ENCODE results near the gene RNF213. TPM values are rescaled to one million over a fixed set of nuclear protein-coding genes. Genes with fewer than 3 reads are reported as not detected.

The RNF213 gene
- total and polyA plus RNA-seq, 12 donors: 51.1 to 182 (median 122) TPM

DNA sequence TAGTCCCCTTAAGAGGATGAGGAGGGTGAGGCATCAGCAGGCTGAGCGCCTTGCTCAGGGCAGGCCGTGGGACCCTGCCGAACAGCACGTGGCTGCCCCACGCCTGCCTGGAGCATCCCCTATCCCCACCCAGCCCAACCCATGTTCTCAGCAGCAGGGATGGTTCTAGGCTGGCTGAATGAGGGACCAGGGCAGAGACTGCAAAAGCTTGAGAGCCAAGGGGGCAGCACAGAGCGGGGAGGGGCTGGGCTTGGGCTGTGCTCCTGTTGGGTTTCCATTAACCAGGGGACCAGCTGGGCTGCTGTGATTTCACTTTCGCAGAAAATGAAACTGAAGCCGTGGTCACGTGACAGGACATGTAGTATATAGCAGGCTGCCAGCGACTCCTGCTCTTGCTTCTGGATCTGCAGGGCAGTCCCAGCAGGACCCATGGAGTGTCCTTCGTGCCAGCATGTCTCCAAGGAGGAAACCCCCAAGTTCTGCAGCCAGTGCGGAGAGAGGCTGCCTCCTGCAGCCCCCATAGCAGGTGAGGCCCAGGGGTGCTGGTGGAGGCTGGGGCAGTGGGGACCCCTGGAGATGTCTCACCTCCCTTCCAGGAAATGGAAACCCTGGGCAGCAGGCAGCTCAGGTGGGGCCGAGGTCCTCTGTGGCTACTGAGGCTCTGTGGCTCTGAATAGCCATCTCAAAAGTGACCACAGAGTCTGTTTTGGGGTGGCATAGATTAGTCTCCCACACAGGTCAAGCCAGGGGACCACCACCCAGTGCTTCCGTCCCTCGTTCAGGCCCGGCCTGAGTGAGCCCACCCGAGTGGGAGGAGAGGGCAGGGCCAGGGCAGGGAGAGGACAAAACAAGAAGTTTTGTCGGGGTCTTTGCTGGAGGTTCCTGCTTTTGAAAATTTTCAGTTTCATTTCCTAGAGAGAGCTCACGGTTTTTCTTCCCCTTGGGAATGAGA lies 2.9 kb downstream of the RNF213 start:
- intact Hi-C loops (cut with DNase I): no loop called here

DNA sequence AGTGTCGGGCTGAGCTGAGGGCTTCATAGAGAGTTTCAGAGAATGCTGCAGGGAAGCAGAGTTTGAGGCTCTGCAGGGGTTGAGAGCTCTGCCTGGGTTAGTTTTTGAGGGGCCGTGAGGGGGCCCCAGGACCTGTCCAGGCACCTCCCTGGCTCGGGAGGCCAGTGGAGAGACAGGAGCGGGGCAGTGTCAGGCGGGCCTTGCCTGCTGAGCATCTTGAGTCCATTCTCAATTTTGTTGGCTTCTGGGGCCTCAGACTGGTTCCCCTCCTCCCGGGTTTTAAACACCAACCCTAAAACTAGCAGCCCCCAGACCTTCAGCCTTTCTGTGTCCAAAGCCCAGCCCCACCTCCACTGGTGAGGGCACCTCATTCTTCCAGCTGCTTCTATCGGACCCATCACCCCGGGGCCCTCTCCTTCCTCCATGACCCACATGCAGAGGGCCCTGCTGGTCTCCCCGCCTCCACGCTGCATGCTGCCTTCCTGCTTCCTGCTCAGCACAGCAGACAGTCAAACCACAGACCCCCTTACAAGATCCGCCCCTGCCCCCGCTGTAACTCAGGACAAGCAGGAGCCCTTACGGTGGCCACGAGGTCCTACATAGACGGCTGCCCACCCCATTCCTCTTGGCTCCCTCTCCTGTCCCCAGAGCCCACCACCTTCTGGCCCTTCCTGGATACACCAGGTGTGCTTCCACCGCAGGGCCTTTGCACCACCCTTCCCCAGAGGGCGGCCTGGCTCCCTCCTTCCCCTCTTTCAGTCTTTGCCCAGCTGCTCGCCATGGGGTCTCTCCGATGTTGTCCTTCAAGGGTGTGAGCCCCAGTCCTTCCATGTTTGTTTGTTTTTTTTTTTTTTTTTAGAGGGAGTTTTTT lies 3.8 kb downstream of the RNF213 start:
- no peaks in the 10 kb centered on the region for H3K9me3 ChIP-seq (replicated peaks in 1 of 3)
- TF ChIP-seq, protein P1, sequence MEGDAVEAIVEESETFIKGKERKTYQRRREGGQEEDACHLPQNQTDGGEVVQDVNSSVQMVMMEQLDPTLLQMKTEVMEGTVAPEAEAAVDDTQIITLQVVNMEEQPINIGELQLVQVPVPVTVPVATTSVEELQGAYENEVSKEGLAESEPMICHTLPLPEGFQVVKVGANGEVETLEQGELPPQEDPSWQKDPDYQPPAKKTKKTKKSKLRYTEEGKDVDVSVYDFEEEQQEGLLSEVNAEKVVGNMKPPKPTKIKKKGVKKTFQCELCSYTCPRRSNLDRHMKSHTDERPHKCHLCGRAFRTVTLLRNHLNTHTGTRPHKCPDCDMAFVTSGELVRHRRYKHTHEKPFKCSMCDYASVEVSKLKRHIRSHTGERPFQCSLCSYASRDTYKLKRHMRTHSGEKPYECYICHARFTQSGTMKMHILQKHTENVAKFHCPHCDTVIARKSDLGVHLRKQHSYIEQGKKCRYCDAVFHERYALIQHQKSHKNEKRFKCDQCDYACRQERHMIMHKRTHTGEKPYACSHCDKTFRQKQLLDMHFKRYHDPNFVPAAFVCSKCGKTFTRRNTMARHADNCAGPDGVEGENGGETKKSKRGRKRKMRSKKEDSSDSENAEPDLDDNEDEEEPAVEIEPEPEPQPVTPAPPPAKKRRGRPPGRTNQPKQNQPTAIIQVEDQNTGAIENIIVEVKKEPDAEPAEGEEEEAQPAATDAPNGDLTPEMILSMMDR (IDR thresholded peaks at IDR 0.05): no peak
- TF ChIP-seq POLR2A (IDR thresholded peaks at IDR 0.05): no peak
- peaks cover 23 to 40% of the 10 kb centered on the region in 2 donors for H3K4me1 ChIP-seq (replicated peaks in 1 of 2)
- H3K27me3 ChIP-seq: no peaks in the 10 kb centered on the region
- DNase-seq: no peak
- 66 to 78% (median 75%) methylated on average over 13 to 19 of the region's 19 CpGs for WGBS, 4 donors
- H3K4me3 ChIP-seq: peak overlapping the region in 1 of 4 donors; percentile 47
- peaks cover 0 to 33% of the 10 kb centered on the region in 2 donors for H3K36me3 ChIP-seq (replicated peaks in 1 of 2)
- H3K27ac ChIP-seq: peak overlapping the region in 2 of 5 donors; percentile 98 to 99
- intact Hi-C loops (cut with DNase I): no loop called here

More for the DNA sequence above, 2.9 kb downstream of the RNF213 start:
- Histone ChIP-seq H3K9me3 (replicated peaks in 1 of 3) (no peaks in the 10 kb centered on the region), H3K27me3 (no peaks in the 10 kb centered on the region), H3K27ac (peak overlapping the region in 4 of 5 donors; percentile 49 to 99 (median 98)), H3K4me3 (peak overlapping the region in 2 of 4 donors; percentile 13 to 47), H3K4me1 (replicated peaks in 1 of 2) (peaks cover 23 to 42% of the 10 kb centered on the region in 2 donors), H3K36me3 (replicated peaks in 1 of 2) (peaks cover 0 to 26% of the 10 kb centered on the region in 2 donors)
- 30 to 51% (median 47%) methylated on average over 8 to 19 of the region's 19 CpGs for WGBS, 4 donors
- DNase-seq: peak; percentile 75 to 97 (median 88)
- peak; percentile 20 to 52 for TF ChIP-seq POLR2A (IDR thresholded peaks at IDR 0.05)
- TF ChIP-seq, protein P1 (IDR thresholded peaks at IDR 0.05): peak in 1 of 6 experiments; percentile 6

DNA sequence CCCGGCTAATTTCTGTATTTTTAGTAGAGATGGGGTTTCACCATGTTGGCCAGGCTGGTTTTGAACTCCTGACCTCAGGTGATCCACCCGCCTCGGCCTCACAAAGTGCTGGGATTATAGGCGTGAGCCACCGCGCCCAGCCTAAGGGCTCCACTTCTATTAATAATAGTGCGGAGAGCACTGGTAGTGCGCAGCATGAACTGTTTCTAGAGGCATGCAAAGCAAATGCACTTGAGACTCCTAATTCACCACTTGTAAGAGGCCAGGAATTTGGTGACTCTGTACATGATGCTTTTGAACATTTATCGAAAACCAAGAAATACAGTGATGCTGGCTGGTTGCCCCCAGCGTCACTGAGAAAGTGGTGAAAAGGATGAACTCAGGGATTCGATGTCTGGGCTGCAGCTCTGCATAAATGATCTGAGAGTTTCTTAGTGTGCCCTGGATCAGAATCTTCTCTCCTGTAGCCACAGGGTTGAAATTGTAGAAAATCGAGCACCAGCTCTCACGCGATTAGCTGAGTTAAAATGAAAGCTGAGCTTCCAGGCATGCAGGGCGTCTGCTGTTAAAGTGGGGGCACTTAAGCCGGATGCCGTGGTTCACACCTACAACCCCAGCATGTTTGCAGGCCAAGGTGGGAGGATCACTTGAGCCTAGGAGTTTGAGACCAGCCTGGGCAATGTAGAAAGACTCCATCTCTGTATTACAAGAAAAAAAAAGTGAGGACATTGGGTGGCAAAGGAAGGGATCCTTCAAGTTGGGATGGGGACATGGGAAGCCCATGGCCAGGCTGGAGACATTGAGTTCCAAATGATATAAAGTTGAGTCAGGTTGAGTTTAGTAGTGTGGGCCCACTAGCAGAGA lies 4.8 kb downstream of the RNF213 start:
- Histone ChIP-seq H3K9me3 (replicated peaks in 1 of 3) (no peaks in the 10 kb centered on the region), H3K27ac (no peak overlapping the region), H3K36me3 (replicated peaks in 1 of 2) (peaks cover 0 to 40% of the 10 kb centered on the region in 2 donors), H3K4me3 (no peak overlapping the region), H3K4me1 (replicated peaks in 1 of 2) (peaks cover 23 to 44% of the 10 kb centered on the region in 2 donors), H3K27me3 (no peaks in the 10 kb centered on the region)
- TF ChIP-seq, protein P1 (IDR thresholded peaks at IDR 0.05): no peak
- TF ChIP-seq POLR2A (IDR thresholded peaks at IDR 0.05): no peak
- DNase-seq: no peak
- intact Hi-C loops (cut with DNase I): no loop called here
- 91 to 94% (median 93%) methylated on average over 17 of the region's 17 CpGs for WGBS, 4 donors

Data from adrenal gland (tissue), 12 donors.